ENCODE data around the gene FCAMR.
A peak's percentile ranks its signal among the peaks of the same experiment; 100 is the strongest.
"Not testable (repeated sequence)": the region's sequence is repeated elsewhere in the genome, so short reads cannot be mapped to it uniquely, and the experiment has no call there.

The FCAMR gene

DNA sequence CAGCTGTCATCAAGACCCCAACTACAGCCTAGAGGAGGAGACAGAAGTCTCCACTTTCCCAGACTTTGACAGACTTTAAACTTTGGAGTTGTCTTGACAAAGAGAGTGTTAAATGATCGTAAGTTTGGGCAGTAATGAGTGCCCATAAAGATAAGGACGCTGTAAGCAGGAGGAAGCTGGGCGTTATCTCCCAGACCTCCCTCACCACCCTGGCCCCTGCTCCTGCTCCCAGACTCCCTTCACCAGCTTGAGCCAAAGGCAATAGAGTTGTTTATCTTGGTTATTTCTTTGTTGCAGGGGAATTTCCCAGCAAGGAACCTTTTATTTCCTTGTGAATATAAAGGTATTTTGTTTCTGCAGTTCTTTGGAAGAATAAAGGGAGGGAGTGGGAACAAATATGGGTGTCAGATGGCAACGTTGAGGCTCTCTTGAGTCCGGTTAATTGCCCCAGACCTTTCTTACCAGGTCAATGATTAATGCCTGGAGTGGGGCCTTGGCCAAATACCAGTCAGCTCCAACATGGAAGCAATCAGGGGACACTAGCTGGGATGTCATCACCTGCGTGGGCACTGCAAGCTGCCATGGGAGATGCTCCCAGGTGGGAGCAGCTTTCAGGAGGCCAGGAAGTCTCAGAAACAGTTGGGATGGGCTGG lies 28.4 kb downstream of the FCAMR start:
- no peak for DNase-seq (ENCODE audit: low read depth, low spot score)
- H3K4me3 ChIP-seq (ENCODE audit: low read length) = no peak overlapping the region

DNA sequence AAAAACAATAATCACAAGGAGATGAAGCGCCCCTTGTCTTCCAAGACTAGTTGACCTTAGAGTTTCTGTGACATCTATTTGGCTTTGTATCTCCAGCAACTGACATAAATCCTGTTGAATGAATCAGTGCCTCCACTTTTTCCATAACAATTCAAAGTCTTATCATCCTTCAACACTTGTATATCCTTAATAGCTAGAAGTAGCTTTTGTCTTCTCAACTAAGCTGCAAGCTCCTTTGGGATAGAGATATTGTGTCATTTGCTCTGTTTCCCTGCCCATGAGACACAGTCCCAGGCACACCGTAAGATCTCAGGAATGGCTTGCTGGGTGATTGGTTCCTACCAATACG lies 29.7 kb downstream of the FCAMR start:
- no peak overlapping the region for H3K4me3 ChIP-seq (ENCODE audit: low read length)
- no peak for DNase-seq (ENCODE audit: low read depth, low spot score)

DNA sequence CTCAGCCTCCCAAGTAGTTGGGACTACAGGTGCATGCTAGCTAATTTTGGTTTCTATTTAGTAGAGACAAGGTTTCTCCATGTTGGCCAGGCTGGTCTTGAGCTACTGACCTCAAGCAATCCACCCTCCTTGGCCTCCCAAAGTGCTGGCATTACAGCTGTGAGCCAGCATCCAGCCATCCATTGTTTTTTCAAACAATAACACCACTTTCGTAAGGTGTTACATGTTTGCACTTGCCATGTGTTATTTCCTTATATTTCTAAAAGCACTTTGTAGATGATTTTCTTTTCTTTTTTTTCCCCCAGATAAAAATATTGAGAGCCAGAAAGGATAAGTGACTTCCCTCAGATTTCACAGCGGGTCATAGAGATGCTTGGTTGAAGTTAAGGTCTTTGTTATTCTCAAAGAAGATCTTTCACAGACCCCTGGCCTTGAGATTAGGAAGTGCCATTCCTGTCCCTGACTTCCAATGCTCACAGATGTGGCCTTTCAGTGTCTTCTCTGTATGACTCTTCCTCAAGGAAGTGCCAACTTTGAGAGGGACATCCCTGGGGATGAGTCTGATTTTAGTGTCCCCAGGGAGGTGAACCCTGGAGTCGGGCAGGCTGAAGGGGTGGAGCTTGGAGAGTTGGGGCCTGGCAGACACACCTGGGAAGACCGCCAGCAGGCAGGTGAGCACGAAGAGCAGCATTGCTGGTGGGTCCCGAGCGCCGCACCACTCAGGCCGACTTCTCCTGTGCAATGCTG lies 30.2 kb downstream of the FCAMR start:
- no peak overlapping the region for H3K4me3 ChIP-seq (ENCODE audit: low read length)
- no peak for DNase-seq (ENCODE audit: low read depth, low spot score)

DNA sequence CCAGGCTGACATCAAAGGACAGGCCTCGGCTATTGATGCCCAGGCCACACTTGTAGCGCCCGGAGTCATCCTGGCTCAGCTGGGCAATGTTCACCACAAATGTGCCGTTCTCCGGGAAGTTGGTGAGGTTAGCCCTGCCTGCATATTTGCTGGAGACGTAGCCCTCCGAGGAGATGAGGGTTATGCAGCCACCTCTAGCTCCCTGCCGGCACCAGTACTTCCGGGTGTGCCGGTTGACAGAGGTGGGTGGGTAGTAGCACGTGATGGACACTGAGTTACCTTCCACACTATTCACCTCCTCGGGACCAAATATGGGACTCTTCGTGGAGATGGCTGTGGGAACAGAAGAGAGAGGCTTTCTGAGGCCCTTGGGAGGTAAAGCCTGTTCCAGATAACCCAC lies 31.1 kb downstream of the FCAMR start:
- no peak for DNase-seq (ENCODE audit: low read depth, low spot score)
- H3K4me3 ChIP-seq (ENCODE audit: low read length) = no peak overlapping the region

DNA sequence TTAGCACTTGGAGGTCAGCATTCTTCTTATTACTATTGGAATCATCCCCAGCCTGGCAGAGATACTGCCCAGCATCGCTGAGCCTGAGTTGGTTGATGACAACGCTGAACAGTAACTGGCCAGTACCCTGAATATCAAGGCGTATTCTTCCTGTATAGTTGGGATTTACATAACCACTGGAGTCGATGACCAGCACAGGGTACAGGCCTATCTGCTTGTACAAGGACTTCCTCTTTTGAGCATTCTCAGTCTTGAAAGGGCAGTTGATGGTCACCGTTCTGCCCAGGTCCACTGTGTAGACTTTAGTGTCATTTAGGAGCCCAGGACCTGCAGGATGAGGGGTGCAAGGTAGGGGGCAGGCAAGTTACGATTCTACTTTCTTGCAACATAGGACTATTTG lies 32.8 kb downstream of the FCAMR start:
- DNase-seq (ENCODE audit: low read depth, low spot score) = no peak
- no peak overlapping the region for H3K4me3 ChIP-seq (ENCODE audit: low read length)

- no peak for DNase-seq (ENCODE audit: low read depth, low spot score)
- H3K4me3 ChIP-seq (ENCODE audit: low read length) = no peak overlapping the region
These were observed 34.7 kb downstream of the FCAMR start for GRCh38 chr1:206935491-206936067.

GRCh38 chr1:206933333-206933945 lies 36.8 kb downstream of the FCAMR start:
- H3K4me3 ChIP-seq (ENCODE audit: low read length) = no peak overlapping the region
- DNase-seq (ENCODE audit: low read depth, low spot score) = no peak

DNA sequence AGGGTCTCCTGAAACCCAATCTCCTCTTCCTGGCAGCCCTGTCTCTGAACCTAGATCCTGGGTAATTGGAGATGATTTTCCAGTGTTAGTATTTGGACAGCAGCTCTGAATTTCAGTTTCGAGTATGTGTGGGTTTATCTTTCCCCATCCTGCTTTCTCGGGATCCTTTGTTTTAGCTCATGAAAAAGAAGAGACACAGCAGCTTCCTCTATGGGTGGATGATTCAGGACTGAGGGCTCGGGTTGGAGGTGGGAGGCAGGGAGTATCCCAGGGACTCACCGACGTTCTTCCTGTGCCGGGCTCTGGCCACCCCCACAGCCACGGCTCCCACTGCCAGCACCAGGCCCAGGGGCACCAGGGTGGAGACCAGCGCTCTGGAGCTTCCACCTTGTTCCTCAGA lies 38.1 kb downstream of the FCAMR start:
- no peak overlapping the region for H3K4me3 ChIP-seq (ENCODE audit: low read length)
- no peak for DNase-seq (ENCODE audit: low read depth, low spot score)

DNA sequence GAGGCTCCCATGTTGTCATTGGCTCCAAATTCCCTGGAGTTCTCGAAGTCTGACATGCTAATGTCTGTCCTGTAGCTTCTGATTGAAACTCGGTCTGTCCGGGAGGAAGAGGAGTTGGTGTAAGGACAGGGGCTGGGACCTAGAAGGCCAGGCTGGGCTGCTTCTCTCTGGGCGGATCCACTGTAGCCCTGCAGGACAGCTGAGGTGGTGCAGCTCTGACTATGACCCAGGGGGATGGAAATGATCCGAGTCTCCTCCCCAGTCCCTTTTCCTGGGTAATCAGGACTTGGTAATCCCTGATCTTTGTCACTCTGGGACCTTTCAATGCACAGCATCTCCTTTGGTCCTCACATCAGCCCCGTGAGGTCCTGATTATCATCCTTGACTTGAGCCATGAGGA lies 38.6 kb downstream of the FCAMR start:
- no peak overlapping the region for H3K4me3 ChIP-seq (ENCODE audit: low read length)
- no peak for DNase-seq (ENCODE audit: low read depth, low spot score)

- H3K4me3 ChIP-seq (ENCODE audit: low read length) = no peak overlapping the region
- no peak for DNase-seq (ENCODE audit: low read depth, low spot score)
These were observed 40.0 kb downstream of the FCAMR start for GRCh38 chr1:206930210-206930798.

GRCh38 chr1:206929524-206929923 lies 40.7 kb downstream of the FCAMR start:
- DNase-seq (ENCODE audit: low read depth, low spot score) = no peak
- no peak overlapping the region for H3K4me3 ChIP-seq (ENCODE audit: low read length)

GRCh38 chr1:206926286-206926685 lies 44.0 kb downstream of the FCAMR start:
- no peak for DNase-seq (ENCODE audit: low read depth, low spot score)
- no peak overlapping the region for H3K4me3 ChIP-seq (ENCODE audit: low read length)

DNA sequence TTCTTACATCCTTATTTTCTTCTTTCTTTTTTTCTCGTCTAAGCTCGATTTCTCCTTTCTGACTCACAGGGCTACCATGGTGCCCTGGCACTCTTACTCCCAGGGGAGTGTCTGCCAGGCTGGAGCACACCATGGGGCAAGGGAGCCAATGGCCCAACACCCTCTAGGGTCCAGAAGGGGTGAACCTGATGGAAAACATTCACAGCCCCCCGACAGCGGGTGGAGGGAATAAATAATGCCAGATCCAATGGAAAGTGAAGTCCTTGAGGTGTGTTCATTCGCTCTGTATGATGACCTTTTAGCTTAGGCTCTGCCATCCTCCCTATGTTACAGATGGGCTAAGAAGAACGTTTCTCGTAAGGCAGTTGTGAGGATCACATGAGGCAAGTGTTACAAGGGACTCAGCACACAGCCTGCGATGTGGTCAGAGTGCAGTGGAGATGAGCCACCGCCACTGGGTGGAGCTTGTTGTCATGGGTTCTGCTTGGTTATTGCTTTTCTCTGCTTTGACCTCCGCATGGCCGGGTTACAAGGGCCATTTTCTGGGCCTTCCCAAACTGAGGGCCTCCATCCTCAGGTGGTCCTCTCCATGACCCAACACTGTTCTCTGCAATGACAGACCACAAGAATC lies 45.0 kb downstream of the FCAMR start:
- no peak overlapping the region for H3K4me3 ChIP-seq (ENCODE audit: low read length)

GRCh38 chr1:206924592-206925105 lies 45.6 kb downstream of the FCAMR start:
- DNase-seq (ENCODE audit: low read depth, low spot score) = no peak
- H3K4me3 ChIP-seq (ENCODE audit: low read length) = no peak overlapping the region

More for the DNA sequence above, 45.0 kb downstream of the FCAMR start:
- peak; percentile 76 for DNase-seq (ENCODE audit: low read depth, low spot score)

GRCh38 chr1:206923961-206924557 lies 46.2 kb downstream of the FCAMR start:
- not testable (repeated sequence) for H3K4me3 ChIP-seq (ENCODE audit: low read length)

DNA sequence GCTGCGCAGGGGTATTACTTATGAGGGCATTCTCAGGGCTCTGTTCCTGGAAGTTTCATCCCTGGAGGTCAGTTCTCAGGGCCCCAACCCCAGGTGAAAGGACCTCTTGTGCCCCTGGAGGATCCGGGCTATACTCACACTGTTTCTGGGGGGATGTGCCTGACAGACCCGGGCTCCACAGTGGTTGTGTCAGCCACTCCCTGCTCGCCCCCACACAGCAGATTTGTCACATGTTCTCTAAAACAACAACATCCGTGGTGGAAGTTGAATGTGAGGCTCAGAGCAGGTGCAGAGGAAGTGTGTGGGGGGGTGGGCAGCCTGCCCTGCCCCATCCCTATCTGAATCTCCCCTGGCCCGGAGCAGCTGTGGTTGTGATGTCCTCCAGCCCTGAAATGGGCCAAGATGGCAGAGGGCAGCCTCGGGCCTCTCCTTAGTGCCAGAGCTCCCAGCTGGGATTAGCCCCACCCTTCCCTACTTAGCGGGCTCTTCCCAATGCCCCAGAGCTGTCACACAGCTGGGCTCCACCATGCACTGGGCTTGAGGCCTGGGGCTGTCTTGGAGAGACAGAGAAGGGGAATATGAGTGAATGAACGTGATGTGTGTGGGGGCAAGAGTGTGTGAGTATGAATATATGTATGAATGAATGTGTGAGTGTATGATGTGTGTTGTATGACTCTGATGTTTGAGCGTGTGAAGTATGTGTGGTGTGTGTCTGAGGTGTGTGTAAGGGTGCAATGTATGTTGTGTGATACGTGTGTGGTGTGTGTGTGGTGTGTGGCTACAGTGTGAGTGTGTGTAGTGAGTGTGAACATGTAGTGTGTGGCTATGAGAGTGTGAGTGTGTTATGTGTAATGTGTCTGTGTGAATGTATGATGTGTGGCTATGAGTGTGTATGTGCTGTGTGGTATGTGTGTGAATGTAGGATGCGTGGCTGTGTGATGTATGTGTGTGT lies 47.0 kb downstream of the FCAMR start:
- peak; percentile 90 for DNase-seq (ENCODE audit: low read depth, low spot score)
- H3K4me3 ChIP-seq (ENCODE audit: low read length) = peak overlapping the region; percentile 48

More at GRCh38 chr1:206923961-206924557, 46.2 kb downstream of the FCAMR start:
- DNase-seq (ENCODE audit: low read depth, low spot score) = not testable (repeated sequence)

GRCh38 chr1:206922524-206922923 lies 47.7 kb downstream of the FCAMR start:
- DNase-seq (ENCODE audit: low read depth, low spot score) = no peak
- H3K4me3 ChIP-seq (ENCODE audit: low read length) = peak overlapping the region; percentile 48
